Duodenal mucosa (tissue), 2 donors: Measurements from ENCODE around the gene B3GALT6.

Source experiments
- H3K27ac ChIP-seq: one replicate; pipeline ENCODE4 v1.7.0; 2013; ENCODE audit warnings: low read depth, low read length
- H3K27me3 ChIP-seq, 2 donors: one replicate each; pipeline ENCODE4 v1.7.0; 2013; ENCODE audit warnings: low read length in 2 of 2, control low read depth in 1 of 2; ENCODE audit not compliant: insufficient read depth in 2 of 2, control insufficient read depth in 1 of 2
- H3K36me3 ChIP-seq, 2 donors: one replicate each; pipeline ENCODE4 v1.7.0; 2013; ENCODE audit warnings: low read length in 2 of 2, control low read depth in 1 of 2; ENCODE audit not compliant: insufficient read depth in 2 of 2, control insufficient read depth in 1 of 2
- H3K4me1 ChIP-seq, 2 donors: one replicate each; pipeline ENCODE4 v1.7.0; 2013; ENCODE audit warnings: low read length in 2 of 2, control low read depth in 1 of 2; ENCODE audit not compliant: insufficient read depth in 2 of 2, control insufficient read depth in 1 of 2
- H3K4me3 ChIP-seq, 2 donors: one replicate each; pipeline ENCODE4 v1.7.0; 2013; ENCODE audit warnings: low read length in 2 of 2, low read depth in 1 of 2
- H3K9ac ChIP-seq, 2 donors: one replicate each; pipeline ENCODE4 v1.7.0; 2013; ENCODE audit warnings: low read length in 2 of 2, low read depth in 1 of 2
- H3K9me3 ChIP-seq, 2 donors: one replicate each; pipeline ENCODE4 v1.7.0; 2013; ENCODE audit warnings: low read length in 2 of 2, control low read depth in 1 of 2; ENCODE audit not compliant: control insufficient read depth in 1 of 2

The B3GALT6 gene

DNA sequence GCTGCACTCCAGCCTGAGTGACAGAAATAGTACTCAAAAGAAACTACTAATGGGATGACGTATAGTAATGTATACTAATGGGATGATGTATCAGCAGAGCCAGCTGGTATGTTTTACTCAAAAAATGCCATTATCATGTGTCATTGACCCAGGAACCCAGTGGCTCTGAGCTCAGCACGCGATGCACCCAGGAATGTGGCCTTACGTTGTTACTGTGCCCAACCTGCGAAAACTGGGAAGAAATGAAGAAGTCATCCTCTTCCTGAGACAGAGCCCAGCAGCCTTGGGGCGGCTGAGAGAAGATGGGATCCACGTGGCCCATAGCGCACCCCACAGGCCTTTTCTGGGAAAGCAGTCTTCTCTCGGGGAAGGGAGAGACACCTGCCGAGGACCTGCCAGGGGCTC lies 32.8 kb downstream of the B3GALT6 start:
- Histone ChIP-seq H3K9ac (no peak overlapping the region), H3K4me3 (no peak overlapping the region), H3K9me3 (no peaks in the 10 kb centered on the region), H3K4me1 (peaks cover 0 to 2% of the 10 kb centered on the region in 2 donors), H3K27me3 (no peaks in the 10 kb centered on the region), H3K36me3 (peaks cover 37 to 65% of the 10 kb centered on the region in 2 donors), H3K27ac (no peak overlapping the region)

DNA sequence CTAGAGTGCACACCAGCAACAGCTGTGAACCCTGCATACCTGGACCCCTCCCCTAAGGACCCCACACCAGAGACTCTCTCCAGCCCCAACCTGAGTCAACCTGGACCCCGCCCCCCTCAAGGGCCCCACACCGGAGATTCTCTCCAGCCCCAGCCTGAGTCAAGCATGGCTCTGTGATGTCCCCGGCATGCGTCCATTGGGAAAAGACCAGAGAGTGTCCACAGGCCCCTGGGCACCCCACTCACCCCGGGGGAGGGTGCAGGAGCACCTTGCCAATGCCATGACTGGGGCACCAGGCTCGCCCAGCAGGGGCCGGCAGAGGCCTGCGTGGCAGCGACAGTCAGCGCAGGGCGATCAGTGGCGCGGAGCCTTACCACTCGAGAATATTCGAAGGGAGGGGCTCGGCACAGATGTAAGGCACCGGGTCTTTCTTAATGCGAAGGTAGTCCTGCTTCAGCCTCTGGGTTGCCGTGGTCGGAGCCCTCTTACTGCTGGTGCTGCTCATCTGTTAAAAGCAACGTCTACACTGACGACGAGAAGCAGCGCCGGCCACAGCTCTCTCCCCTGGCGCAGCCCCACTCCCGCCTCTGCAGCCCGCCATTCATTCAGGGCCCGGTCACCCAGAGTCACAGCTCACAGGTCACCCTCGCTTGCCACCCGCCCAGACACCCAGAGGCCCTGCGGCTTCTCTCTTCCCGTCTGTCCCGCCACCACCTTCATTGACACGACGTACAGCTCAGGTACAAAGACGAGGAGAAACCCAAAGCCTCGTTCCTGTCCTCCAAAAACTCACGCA lies 35.6 kb downstream of the B3GALT6 start:
- Histone ChIP-seq H3K27me3 (no peaks in the 10 kb centered on the region), H3K27ac (no peak overlapping the region), H3K36me3 (peaks cover 20 to 43% of the 10 kb centered on the region in 2 donors), H3K4me3 (no peak overlapping the region), H3K9ac (no peak overlapping the region), H3K9me3 (no peaks in the 10 kb centered on the region), H3K4me1 (peaks cover 19 to 30% of the 10 kb centered on the region in 2 donors)

DNA sequence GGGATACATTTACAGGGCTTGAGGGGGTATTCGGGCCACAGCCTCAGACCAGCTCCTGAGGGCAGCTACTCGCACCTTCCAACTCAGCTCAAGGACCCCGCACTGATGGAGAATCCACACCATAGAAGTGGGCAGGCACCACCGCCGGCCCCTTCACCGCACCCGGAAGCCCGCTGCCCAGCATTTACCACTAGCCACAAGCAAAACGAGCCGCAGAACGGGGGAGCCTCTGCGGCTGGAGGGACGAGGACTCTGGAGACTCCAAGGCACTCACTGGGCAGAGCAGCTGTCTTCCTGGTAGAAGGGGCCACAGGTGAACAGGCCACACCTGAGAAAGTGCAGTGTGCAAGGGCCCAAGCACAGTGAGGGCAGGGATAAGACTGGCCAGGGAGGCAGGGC lies 36.2 kb downstream of the B3GALT6 start:
- H3K4me1 ChIP-seq, result peaks cover 21 to 33% of the 10 kb centered on the region in 2 donors
- no peaks in the 10 kb centered on the region for H3K27me3 ChIP-seq
- H3K36me3 ChIP-seq, result peaks cover 16 to 37% of the 10 kb centered on the region in 2 donors
- no peak overlapping the region for H3K27ac ChIP-seq
- H3K9me3 ChIP-seq, result no peaks in the 10 kb centered on the region
- no peak overlapping the region for H3K4me3 ChIP-seq
- no peak overlapping the region for H3K9ac ChIP-seq

DNA sequence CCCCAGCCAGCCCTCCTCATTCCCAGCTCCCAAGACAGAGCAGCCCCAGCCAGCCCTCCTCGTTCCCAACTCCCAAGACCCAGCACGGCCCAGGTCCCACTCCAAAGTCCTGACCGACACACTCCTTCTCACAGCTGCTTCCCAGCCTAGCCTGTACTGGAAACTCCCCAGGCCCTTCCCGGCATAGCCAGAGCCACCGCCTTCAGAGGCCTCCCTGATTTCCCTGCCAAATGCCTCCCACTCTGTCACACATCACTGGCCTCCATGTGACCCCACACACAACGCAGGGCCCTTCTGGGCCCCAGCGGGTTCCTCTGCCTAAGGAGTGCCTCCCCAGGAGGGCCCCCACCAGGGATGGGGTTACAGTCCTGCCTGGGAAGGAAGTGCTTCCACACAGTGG lies 38.8 kb downstream of the B3GALT6 start:
- Histone ChIP-seq H3K27me3 (no peaks in the 10 kb centered on the region), H3K27ac (no peak overlapping the region), H3K9ac (peak overlapping the region in 1 of 2 donors; percentile 53), H3K4me3 (peak overlapping the region in 1 of 2 donors; percentile 29), H3K36me3 (peaks cover 9 to 23% of the 10 kb centered on the region in 2 donors), H3K9me3 (no peaks in the 10 kb centered on the region), H3K4me1 (peaks cover 28 to 39% of the 10 kb centered on the region in 2 donors)

DNA sequence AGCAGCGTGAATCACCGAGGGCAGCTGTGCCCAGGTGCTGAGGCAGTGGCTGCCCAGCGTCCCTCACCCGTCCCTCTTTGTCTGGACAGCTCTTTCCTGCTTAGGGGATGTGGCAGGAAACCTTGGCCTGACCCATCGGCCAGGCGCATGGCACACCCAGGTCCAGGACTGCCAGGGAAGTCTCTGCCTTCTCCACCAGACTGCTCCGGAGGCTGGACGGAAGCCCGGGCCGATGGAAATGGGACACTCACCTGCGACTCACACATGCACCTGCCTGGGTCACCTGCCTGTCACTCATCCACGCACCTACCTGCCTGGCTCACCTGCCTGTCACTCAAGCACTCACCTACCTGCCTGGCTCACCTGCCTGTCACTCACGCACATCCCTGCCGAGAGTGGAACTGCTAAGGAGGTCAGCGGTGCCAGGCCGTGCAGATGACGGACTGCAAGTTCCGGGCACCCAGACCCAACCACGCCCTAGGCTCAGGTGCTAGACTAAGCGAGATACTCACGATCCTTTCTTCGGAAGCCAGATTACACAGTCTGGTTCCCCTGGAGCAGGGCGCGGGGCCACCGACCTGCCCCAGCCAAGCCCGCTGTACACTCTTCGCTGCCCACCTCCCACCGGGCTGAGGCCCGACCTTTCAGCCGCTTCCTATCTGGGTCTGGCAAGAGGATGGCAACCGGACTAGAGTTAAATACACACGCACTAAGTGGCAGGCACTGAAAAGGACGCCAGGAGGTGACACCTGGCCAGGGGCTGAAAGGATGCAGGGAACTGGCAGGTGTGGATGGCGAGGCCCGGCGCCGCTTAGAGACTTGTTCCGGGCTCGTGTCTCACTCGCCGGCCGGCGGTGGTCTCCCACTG lies 40.5 kb downstream of the B3GALT6 start:
- Histone ChIP-seq H3K9me3 (no peaks in the 10 kb centered on the region), H3K27me3 (no peaks in the 10 kb centered on the region), H3K9ac (peak overlapping the region; percentile 90 to 92), H3K4me1 (peaks cover 28 to 39% of the 10 kb centered on the region in 2 donors), H3K4me3 (peak overlapping the region; percentile 82 to 93), H3K36me3 (peaks cover 6 to 13% of the 10 kb centered on the region in 2 donors), H3K27ac (peak overlapping the region; percentile 56)

DNA sequence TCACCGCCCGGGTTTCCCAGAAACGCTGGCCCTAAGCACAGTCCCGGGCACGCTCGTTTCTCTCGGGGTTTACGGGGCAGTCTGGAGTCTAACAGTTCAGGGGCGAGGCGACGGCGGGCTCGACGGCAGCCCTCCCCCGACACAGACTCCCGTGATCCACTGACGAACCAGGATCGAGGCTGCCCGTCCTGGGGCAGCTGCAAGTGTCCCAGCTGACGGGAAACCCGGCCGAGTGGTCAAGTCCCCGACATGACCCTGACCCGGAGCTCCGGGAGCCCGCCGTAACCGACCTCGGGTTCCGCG lies 41.1 kb downstream of the B3GALT6 start:
- Histone ChIP-seq H3K27ac (peak overlapping the region; percentile 56), H3K4me1 (peaks cover 28 to 39% of the 10 kb centered on the region in 2 donors), H3K36me3 (peaks cover 6 to 7% of the 10 kb centered on the region in 2 donors), H3K9ac (peak overlapping the region; percentile 90 to 92), H3K9me3 (no peaks in the 10 kb centered on the region), H3K27me3 (no peaks in the 10 kb centered on the region), H3K4me3 (peak overlapping the region; percentile 82 to 93)

DNA sequence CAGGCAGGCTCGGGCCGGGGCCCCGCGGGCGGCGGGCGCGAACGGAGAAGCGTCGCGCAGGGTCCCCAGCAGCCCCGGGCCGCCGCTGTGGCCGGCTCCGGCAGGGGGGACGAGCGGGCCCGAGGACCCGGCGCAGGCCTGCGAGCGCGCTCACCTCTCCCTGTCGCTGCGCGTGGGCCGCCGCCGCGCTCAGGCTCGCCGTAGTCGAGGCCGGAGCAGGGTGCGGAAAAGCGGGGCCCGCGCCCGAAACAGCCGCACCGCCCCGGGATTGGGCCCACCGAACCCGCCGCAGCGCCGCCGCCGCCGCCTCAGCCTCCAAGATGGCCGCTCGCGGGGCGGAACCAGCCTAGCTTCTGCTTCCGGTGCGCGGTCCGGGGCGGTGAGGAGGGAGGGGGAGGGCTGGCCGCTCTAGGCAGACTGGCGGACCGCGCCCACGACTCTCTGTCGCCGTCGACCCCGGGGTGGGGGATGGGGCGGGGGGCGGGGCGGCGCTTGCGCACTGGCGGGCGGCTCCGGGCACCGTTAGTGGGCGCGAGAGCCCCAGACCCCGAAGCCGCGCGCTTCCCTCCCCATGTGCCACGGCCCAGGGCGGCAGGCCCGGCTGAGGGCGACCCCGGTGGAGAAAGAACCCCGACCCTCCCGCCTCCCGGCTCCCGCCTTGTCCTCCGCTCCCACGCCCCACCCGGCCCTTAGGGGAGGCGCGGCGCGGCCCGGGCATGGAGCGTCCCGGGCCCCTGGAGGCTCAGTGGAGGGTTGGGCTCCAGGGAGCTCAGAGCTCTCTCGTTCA lies 41.7 kb downstream of the B3GALT6 start, which contains the start of gene UBE2J2:
UBE2J2 (minus strand) TSS at position 343 of the 787 bp plus-strand sequence. CDS start 5,862 bp downstream, outside the sequence.
- H3K27ac ChIP-seq, result peak within 1 kb of the TSS; percentile 56
- H3K27me3 ChIP-seq, result no peaks in the 10 kb centered on the region
- peaks cover 31 to 39% of the 10 kb centered on the region in 2 donors for H3K4me1 ChIP-seq
- peak within 1 kb of the TSS; percentile 90 to 92 for H3K9ac ChIP-seq
- peaks cover 2 to 6% of the 10 kb centered on the region in 2 donors for H3K36me3 ChIP-seq
- peak within 1 kb of the TSS; percentile 82 to 93 for H3K4me3 ChIP-seq
- H3K9me3 ChIP-seq, result no peaks in the 10 kb centered on the region

DNA sequence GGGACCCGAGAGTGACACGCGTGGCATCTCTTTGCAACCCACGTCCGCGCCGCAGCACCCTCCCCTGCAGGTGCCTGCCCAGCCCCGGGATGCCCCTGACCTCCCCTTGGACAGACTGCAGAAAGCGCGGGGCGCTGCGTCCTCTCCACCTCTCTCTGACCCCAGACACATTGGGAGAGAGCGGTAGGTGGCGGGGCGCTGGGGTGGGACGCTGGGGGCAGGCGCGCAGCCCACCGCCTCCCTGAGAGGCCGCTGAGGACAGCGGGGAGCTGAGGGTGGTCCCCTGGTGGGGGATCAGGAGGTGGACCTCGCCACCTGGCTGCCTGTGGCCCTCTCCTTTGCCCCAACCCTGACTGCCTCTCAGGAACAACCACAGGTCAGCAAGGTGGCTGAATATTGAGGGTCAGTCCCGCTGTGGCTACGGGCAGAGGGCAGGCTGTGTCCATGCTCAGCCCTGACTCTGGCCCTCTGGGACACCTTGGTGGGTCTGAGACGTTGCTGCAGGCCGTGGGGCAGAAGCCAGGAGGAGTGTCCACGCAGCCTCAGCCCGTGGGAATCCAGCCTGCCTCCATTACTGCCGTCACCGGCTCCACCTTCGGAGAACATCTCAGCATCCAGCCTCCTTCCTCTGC lies 42.4 kb downstream of the B3GALT6 start:
- Histone ChIP-seq H3K36me3 (peaks cover 2 to 6% of the 10 kb centered on the region in 2 donors), H3K9me3 (no peaks in the 10 kb centered on the region), H3K4me1 (peaks cover 33 to 42% of the 10 kb centered on the region in 2 donors), H3K27ac (peak overlapping the region; percentile 6), H3K27me3 (no peaks in the 10 kb centered on the region), H3K9ac (peak overlapping the region; percentile 43 to 54), H3K4me3 (peak overlapping the region; percentile 66 to 73)

DNA sequence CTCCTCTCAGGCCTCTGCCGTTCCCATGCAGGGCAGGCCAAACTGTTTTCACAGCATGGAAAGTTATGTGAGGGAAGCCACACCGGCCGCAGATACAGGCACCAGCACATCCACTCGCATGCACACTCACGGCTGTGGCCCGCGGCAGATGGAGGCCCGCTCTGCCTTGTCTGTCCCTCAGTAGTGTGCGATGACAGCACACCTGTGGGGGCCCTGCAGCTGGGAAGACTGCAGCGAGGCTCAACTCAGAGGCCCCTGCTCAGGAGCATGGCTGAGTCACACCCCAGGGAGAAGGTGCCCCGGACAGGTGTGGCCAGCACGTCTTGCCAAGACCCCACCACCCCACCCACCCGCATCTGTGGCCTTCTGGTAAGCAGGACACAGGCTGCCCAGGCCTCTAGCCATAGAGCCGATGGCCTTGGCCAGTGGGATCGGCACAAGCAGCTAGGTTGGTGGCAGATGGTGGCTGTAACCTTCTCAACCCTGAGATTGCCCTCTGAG lies 42.9 kb downstream of the B3GALT6 start:
- Histone ChIP-seq H3K9ac (peak overlapping the region in 1 of 2 donors; percentile 38), H3K4me1 (peaks cover 33 to 40% of the 10 kb centered on the region in 2 donors), H3K27ac (no peak overlapping the region), H3K9me3 (no peaks in the 10 kb centered on the region), H3K36me3 (peaks cover 2 to 6% of the 10 kb centered on the region in 2 donors), H3K4me3 (peak overlapping the region in 1 of 2 donors; percentile 73), H3K27me3 (no peaks in the 10 kb centered on the region)
